Left ventricle myocardium inferior (tissue), 1 donor: ENCODE results near the gene MYH1. TPM values are rescaled to one million over a fixed set of nuclear protein-coding genes. Genes with fewer than 3 reads are reported as not detected.

Source experiments
- DNase-seq: peaks from one replicate; pipeline ENCODE4 v3.0.0-alpha.2; 2020
- H3K27ac ChIP-seq: fragments of 200-600 bp; replicated peaks from 2 replicates; pipeline ENCODE4 v1.8.0; 2021
- H3K27me3 ChIP-seq: fragments of 200-600 bp; 2 replicates; pipeline ENCODE4 v1.8.0; 2021; ENCODE audit warnings: low read depth
- H3K36me3 ChIP-seq: fragments of 200-600 bp; 2 replicates; pipeline ENCODE4 v1.8.0; 2021
- H3K4me1 ChIP-seq: fragments of 200-600 bp; 2 replicates; pipeline ENCODE4 v1.8.0; 2021
- H3K4me3 ChIP-seq: fragments of 200-600 bp; 2 replicates; pipeline ENCODE4 v1.8.0; 2021; ENCODE audit warnings: mild to moderate bottlenecking, moderate library complexity
- H3K9me3 ChIP-seq: fragments of 200-600 bp; replicated peaks from 2 replicates; pipeline ENCODE4 v1.8.0; 2021
- CTCF ChIP-seq: fragments of 200-600 bp; IDR thresholded peaks from 2 replicates; pipeline ENCODE4 v1.8.0; 2021; ENCODE audit warnings: antibody characterized with exemption, mild to moderate bottlenecking, borderline replicate concordance
- intact Hi-C: fragments of 100-400 bp; cut with micrococcal nuclease; formaldehyde crosslinking; loops from one replicate; pipeline ENCODE4 v1.11.0; 2022
- total RNA-seq: library from RNA; stranded (reverse); fragmentation: NEBNext Ultra II Directional; extraction: Animal tissue kit (Norgen Biotek cat#: 25700); gene quantifications from one replicate; pipeline ENCODE4 v1.2.1, GENCODE V29; 2021
- donor health status: DM: no; HTN: yes; CAD: no; lungs with severe emphysema.

The MYH1 gene
- total RNA-seq, 1 donor from 2014 or later, result 0.14 TPM

DNA sequence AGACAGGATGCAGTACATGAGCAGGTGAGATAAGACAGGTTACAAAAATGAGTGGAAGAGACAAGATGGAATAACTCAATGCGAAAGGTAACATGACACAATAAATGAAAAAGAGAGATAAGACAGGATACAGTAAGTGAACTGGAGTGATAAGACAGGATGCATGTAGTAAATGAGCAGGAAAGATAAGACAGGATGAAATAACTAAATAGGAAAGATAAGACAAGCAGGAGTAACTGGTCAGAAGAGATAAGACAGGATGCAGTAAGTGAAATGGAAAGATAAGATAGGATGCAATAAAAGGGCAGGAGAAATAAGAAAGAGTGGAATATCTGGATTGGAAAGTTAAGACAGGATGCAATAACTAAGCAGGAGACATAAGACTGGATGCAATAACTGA, 40.6 kb downstream of the MYH1 start:
- Histone ChIP-seq H3K4me3 (no peak overlapping the region), H3K36me3 (no peaks in the 10 kb centered on the region), H3K9me3 (peaks cover 21% of the 10 kb centered on the region), H3K27me3 (no peaks in the 10 kb centered on the region), H3K4me1 (no peaks in the 10 kb centered on the region), H3K27ac (no peak overlapping the region)
- no peak for TF ChIP-seq CTCF
- intact Hi-C loops, result no loop called here
- DNase-seq, result no peak

- Histone ChIP-seq H3K36me3 (no peaks in the 10 kb centered on the region), H3K27ac (no peak overlapping the region), H3K4me1 (no peaks in the 10 kb centered on the region), H3K9me3 (no peaks in the 10 kb centered on the region), H3K4me3 (no peak overlapping the region), H3K27me3 (no peaks in the 10 kb centered on the region)
- no peak for DNase-seq
- no peak for TF ChIP-seq CTCF
- intact Hi-C loops, result no loop called here
Observed at GRCh38 chr17:10474536-10474935, 43.8 kb downstream of the MYH1 start.

DNA sequence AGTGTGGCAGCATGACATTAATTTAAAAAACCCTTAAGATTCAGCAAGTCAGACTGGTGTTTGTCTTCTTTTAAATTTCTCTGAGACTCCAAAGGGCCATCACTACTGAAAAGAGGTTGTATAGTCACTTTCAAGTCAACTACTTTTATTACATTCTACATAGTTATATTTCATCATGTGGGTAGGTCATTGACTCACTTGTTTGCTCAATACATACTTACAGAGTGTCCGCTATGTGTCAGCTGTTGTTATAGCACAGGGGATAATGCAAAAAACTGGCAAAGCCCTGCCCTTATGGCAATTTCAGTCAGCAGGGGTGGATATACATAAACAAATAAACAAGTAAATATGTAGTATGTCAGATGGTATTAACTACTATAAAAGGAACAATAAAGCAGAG, 46.5 kb downstream of the MYH1 start:
- H3K27me3 ChIP-seq, result no peaks in the 10 kb centered on the region
- TF ChIP-seq CTCF, result no peak
- H3K4me1 ChIP-seq, result no peaks in the 10 kb centered on the region
- no peaks in the 10 kb centered on the region for H3K36me3 ChIP-seq
- H3K27ac ChIP-seq, result no peak overlapping the region
- intact Hi-C loops, result no loop called here
- H3K9me3 ChIP-seq, result no peaks in the 10 kb centered on the region
- no peak for DNase-seq
- H3K4me3 ChIP-seq, result no peak overlapping the region

GRCh38 chr17:10469459-10469858, 48.9 kb downstream of the MYH1 start, which contains the start of gene MYH4:
MYH4 (minus strand) TSS chr17:10469559; CDS start chr17:10466745, 2,814 bp downstream.
- Histone ChIP-seq H3K9me3 (no peaks in the 10 kb centered on the region), H3K36me3 (no peaks in the 10 kb centered on the region), H3K27ac (no peak within 1 kb of the TSS), H3K4me1 (no peaks in the 10 kb centered on the region), H3K4me3 (no peak within 1 kb of the TSS), H3K27me3 (no peaks in the 10 kb centered on the region)
- no peak for TF ChIP-seq CTCF
- intact Hi-C loops, result no loop called here
- DNase-seq, result no peak

DNA sequence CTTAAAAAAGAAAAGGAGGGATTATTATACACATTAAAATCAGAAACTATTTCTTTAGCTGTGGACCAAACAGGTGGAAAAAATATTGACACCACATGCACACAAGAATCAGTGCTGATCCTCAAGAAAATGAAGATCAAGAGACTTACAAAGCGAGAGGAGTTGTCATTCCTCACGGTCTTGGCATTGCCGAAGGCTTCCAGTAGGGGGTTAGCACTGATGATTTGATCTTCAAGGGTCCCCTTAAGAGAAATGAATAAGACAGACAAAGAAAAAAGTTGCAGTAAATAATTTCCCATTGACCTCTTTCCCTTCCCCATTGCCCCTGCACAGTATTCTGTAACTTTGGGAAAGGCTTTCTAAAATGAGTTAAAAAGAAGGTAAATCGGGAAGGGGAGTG, 54.9 kb downstream of the MYH1 start:
- Histone ChIP-seq H3K4me1 (no peaks in the 10 kb centered on the region), H3K27ac (no peak overlapping the region), H3K4me3 (no peak overlapping the region), H3K36me3 (no peaks in the 10 kb centered on the region), H3K9me3 (no peaks in the 10 kb centered on the region), H3K27me3 (peaks cover 16% of the 10 kb centered on the region)
- intact Hi-C loops, result no loop called here
- no peak for TF ChIP-seq CTCF
- no peak for DNase-seq

GRCh38 chr17:10460062-10460461, 58.3 kb downstream of the MYH1 start:
- DNase-seq, result no peak
- Histone ChIP-seq H3K36me3 (no peaks in the 10 kb centered on the region), H3K9me3 (no peaks in the 10 kb centered on the region), H3K27me3 (peaks cover 16% of the 10 kb centered on the region), H3K4me3 (no peak overlapping the region), H3K4me1 (no peaks in the 10 kb centered on the region), H3K27ac (no peak overlapping the region)
- intact Hi-C loops, result no loop called here
- no peak for TF ChIP-seq CTCF
